HL-60/S4 treated with phorbol 12-myristate 13-acetate at 8.2 ng/mL for 4 days and 3 days (cell line): ENCODE results near the gene TRIM34.
"Not testable (repeated sequence)": the region's sequence is repeated elsewhere in the genome, so short reads cannot be mapped to it uniquely, and the experiment has no call there.

Experiments used
- in situ Hi-C: fragments of 300-500 bp; cut with MboI; formaldehyde crosslinking; loops from 2 replicates; pipeline ENCODE4 v1.15.0; 2022; ENCODE audit warnings: low sequenced_read_pairs

Gene TRIM34

GRCh38 chr11:5684036-5684645, 59.3 kb downstream of the TRIM34 start:
- in situ Hi-C loops = no loop called here

GRCh38 chr11:5684646-5685362, 60.0 kb downstream of the TRIM34 start, which contains the start of gene TRIM5:
Gene TRIM5 (minus strand): TSS chr11:5685074. CDS start chr11:5680177, 4,897 bp downstream.
- in situ Hi-C loops = no loop called here

- in situ Hi-C loops = no loop called here
These were observed 61.6 kb downstream of the TRIM34 start for GRCh38 chr11:5686426-5686825.

GRCh38 chr11:5688482-5688881, 63.7 kb downstream of the TRIM34 start:
- in situ Hi-C loops = no loop called here

GRCh38 chr11:5689551-5689983, 64.8 kb downstream of the TRIM34 start, which contains the start of gene TRIM22:
Gene TRIM22 (plus strand): TSS chr11:5689790. CDS start chr11:5696233, 6,443 bp downstream.
- in situ Hi-C loops = no loop called here

- in situ Hi-C loops = no loop called here
These were observed 65.4 kb downstream of the TRIM34 start for GRCh38 chr11:5690216-5690615.

GRCh38 chr11:5690736-5691135, 65.9 kb downstream of the TRIM34 start:
- in situ Hi-C loops = no loop called here

GRCh38 chr11:5691238-5691963, 66.6 kb downstream of the TRIM34 start:
- in situ Hi-C loops = not testable (repeated sequence)

GRCh38 chr11:5691964-5692361, 67.2 kb downstream of the TRIM34 start:
- in situ Hi-C loops = no loop called here
